Adrenal gland (tissue), 5 donors: ENCODE results near the gene TBC1D10A.

Source experiments
- CTCF ChIP-seq, 6 experiments: fragments of 450-650 bp in 4 of 6; fragments of 200-600 bp in 2 of 6; sonication (generic) in 1 of 6; IDR thresholded peaks; 1 replicate in 5 of 6; 2 replicates in 1 of 6; pipeline versions ENCODE4 v1.5.1 to v1.8.0; 2016 to 2021; ENCODE audit warnings: antibody characterized with exemption in 6 of 6, mild to moderate bottlenecking in 2 of 6, moderate library complexity in 1 of 6
- POLR2A ChIP-seq, 2 donors: fragments of 450-650 bp; IDR thresholded peaks; one replicate each; pipeline ENCODE4 v1.6.1; 2017; ENCODE audit warnings: antibody characterized with exemption in 2 of 2, mild to moderate bottlenecking in 2 of 2, moderate library complexity in 1 of 2
- donor health status: DM: no; HTN: no; CAD: no.

GRCh38 chr22:30249049-30250038 is 77.4 kb downstream of the TBC1D10A start:
- TF ChIP-seq CTCF (IDR thresholded peaks at IDR 0.05) (no peak), POLR2A (IDR thresholded peaks at IDR 0.05) (no peak)
